GDM1 (cell line): Measurements from ENCODE around the gene DNAJC1.

Experiments
- DNase-seq: peaks from one replicate; lab custom pipeline; 2025; lab: John Stamatoyannopoulos, UW

The DNAJC1 gene

DNA sequence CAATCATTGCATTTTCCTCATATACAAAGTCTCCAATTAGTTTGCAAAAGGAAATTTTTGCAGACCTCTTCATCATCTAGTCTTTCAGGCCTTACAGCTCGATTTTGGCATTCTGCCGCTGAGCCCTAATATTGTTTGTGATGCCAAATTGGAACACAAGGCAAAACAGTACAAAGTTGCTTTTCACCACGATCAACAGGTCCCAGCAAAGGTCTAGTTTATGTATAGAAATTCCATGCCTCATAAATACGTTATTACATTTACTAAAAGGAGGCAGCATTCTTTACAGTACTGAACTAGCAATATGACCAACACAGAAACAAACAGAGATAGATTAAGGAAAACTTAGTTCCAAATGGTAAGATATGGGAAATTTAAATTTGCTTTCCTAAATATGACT, 7.0 kb upstream of the DNAJC1 start:
- no peak for DNase-seq

DNA sequence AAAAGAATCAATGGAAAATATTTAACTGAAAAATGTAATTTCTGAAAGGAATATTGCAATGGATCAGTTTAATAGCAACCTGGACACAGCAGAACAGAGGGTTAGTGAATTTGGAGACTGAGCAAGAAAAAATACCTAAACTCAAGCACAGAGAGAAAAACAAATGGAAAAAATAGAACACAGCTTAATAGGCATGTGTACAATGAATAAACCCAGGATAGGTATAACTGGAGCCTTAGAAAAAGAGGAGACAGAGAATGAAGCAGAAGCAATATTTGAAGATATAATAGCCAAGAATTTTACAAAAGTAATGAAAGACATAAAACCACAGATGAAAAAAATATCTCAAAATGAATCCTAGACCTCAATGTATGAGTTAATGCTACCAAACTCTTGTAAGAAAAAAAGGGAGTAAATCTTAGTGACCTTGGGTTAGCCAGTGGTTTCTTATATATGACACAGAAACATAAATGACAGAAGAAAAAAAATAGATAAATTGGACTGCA, 2.9 kb upstream of the DNAJC1 start:
- no peak for DNase-seq

DNA sequence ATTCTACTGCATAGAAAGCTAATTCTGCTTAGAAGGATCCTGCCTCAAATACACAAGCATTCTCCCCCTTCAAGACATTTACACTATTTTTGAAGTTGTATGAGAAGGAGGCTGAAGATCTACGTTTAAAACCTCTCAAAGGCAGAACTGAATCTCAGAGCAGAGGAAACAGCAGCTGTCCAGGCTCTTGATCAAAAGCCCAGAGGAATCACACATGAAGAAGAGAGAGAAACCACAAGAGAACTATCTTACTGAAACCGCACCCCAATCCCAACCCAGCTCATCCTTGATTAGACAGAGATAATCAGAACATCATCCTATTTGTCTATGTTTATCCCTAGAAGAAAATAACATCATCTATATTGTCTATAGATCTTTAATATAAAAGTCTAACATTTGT, 2.2 kb upstream of the DNAJC1 start:
- DNase-seq, result no peak

DNA sequence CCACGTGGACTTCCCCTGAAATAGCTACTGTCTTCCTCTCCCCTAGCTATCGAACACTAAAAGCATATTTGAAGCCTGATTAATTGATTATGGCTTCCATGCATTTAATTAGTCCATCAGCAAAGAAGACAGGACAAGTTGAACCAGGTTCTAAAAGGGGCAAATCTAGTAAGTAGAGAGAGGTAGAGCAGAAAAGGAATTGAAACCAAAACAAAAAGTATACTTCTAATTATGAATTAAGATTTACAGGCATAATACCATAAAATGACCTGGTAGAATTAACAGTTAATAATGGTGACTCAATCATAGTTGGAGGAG, 393 bp upstream of the DNAJC1 start:
- DNase-seq, result no peak

DNA sequence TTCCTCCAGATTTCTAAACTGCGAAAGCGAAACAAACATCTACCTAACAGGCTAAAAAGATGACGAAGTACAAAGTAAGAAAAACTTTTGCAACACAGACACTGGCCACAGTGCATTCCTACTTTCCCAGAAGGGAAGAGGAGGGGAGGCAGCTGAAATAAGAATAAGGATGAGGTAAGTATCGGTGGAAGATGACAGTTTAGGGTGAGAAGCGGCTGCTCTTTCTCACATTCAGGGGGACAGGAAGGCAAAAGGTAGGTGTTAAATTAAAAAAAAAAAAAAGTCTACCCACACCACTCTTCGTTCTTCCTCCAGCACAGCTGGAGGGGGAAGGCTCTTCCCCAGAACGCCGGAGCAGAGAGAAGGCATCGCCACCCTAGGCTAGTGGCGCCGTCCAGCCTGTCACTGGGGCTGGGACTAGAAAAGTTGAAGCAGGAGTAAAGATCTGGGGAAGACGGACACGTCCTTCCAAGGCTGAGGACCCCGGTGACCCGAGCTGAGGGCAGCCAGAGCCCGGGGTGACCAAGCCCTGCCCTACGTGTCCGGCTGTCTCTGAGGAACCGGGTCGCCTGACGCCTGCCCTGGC, 846 bp downstream of the DNAJC1 start:
- DNase-seq, result no peak

DNA sequence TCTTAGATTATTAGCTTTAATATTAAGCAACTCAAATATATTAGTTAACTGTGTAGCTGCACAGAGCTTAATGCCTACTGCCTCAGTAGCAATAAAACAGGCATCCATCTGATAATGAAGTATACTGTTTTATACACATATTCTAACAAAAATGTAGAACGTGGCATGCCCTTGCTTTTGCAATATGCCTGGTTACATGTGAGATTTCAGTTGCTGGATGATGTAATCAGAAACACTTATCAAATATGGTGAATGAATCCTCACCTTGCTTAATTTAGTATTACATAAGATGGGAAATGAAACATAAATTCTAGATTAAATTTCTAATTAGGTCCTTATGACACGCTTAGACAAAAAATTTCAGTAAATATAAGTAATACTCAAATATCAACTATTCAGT, 8.0 kb downstream of the DNAJC1 start:
- DNase-seq, result no peak

DNA sequence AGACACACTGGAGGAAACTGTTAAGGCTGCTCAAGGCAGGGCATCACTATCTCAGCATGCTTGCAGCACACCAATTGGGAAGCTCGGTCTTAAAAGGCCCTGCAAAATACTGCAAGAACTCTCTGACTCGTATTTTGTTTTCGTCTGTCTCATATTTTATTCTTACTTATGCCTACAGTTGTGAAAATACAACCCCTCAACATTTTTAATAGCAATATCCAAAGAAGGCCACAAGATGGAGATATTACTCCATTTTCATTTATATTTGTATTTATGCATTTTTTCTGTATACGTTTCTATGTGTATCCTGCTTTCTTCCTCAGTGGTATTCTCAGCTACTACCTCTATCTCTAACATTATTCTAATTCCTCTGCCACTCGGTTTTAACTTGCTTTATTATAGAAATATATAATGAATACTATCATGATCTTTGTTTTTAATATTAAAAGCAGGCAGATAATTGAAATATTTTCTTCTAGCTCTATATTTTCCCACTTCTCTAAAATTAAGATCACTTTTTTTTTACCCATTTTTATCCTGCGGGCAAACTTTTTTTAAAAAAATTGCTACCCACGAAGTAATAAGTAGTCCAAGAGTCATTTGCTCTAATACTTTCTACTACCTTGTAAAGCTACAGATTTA, 10.0 kb downstream of the DNAJC1 start:
- no peak for DNase-seq

DNA sequence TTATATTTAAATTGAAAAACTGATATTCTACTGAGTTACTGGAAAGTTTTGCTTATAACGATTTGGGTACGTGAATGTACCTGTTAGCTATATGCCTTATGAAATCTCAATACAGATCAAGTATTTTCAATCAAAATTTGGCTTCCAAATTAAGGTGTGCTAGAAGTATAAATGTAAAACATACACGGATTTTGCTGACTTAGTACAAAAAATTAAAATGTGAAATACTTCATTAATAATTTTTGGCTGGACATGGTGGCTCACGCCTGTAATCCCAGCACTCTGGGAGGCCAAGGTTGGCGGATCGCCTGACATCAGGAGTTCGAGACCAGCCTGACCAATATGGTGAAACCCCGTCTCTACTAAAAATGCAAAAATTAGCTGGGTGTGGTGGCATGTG, 11.7 kb downstream of the DNAJC1 start:
- DNase-seq, result no peak

DNA sequence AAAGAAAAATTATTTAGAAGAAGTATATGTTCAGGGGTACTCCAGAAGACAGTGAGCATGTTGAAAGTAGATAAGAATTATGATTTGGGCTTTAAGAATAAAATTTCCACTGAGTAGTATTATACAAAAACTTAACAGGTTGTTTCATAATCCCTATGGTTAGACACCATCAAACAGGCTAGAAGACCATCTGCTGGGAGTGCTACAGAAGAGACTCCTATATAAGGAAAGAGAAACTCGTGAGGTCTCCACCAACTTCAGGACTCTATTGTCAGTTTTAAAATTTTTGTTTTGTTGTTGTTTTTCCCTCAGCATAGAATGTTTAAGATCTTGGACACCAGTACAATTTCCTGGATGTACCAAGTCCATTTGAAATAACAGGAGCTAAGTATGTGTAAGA, 13.1 kb downstream of the DNAJC1 start:
- no peak for DNase-seq

DNA sequence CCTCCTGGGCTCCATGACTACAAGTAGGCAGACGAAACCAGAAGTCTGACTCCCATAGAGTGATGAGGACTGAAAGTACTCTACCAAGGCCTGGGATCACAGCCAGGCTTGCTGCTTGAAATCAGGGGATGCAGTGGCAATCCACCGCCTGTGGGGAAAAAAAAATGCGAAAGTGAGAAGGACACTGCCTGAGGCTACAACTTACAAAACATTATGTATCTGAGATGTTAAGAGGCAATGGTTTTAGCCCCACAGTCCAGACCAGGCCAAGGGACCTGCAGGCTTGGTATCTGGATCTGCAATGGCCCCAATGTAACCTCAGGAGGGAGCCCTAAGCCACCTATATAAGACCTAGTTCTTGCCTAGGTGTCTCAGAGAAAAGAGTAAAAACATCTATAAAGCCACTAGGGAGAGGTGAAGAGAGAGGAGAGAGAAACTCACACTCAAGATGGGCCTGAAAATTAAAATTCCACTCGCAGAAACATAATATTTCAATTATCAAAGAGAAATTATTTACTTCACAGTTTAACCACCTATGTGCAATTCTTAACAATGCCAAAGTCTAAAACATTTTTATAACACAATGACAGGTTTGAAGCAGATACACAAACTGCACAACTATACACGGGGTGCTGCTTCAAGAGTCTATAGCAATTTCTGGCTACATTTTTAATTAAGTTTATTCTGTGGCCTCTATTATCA, 13.9 kb downstream of the DNAJC1 start:
- peak; percentile 45 for DNase-seq

DNA sequence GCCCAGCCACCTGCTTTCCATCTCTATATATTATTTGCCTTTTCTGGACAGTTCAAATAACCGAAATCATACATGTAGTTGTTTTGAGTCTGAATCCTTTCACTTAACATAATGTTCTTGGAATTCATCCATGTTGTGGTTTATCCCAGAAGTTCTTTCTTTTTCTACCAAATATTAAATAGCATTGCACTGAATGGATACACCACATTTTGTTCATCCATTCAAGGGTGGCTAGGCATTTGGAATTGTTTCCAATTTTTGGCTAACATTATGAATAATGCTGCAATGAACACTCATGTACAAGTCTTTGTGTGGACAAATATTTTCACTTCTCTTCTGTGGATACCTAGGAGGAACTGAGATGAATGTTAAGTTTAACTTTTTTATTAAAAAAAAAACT, 18.0 kb downstream of the DNAJC1 start:
- no peak for DNase-seq

DNA sequence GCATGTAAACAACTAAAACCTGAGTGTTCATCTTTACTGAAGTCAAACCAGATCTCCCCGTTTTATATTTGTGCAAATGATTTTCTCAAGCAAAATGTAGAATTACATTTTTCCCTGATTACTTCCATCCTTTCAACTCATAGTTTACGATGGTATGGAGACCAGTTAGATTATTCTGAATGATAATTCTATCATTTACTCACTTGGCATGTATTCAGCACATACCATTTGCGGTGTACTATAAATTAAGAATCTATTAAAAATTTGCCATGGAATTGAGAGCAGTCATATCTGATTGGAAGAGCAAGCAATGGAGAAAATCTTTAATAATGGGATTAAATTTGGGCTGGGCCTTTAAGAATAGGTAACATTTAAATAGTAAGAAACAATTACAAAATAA, 22.4 kb downstream of the DNAJC1 start:
- DNase-seq, result no peak

DNA sequence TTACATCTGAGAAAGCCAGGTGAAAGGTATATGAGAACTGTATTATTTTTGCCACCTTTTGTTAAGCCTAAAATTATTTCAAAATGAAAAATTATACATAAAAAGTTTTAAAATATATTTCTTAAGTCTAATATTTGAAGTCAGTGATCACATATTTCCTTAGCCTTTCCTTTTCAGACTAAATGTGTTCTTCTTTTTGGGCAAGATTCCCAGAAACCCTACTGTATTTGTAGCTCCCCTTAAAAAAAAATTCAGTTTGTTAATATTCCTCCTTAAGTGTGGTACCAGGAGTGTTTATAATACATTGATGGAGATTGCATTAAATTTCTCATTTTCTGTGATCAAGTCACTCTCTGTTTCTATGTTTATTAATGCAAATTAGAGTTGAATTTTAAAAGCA, 22.8 kb downstream of the DNAJC1 start:
- no peak for DNase-seq

DNA sequence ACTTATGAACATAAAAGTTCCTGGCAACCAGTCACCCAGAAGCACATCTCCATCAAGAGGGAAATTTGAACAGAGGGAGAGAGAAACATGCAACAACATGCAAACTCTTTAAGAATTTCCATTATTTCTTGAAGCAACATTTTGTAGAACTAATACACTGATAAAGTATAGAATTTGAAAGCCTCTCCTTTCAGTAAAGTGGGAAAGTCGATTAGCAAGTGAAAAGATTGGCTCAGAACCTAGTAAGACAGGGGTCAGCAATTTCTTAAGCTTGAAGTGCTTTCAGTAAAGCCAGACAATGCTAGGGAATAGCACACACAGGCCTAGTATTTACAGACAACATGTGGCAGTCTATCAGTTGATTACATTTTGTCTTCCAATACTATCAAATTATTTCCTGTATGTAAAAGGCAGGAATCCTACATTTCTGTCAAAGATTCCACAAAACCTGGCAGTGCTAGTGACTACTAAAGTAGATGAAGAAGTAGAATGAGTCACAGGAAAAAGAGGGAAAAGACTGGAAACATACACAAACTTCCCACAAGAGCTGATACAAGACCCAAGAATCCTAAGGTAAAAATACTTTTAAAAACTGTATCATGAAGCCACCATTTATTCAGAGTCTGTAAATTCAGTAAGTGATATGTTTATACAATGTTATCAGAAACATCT, 25.2 kb downstream of the DNAJC1 start:
- DNase-seq, result no peak

DNA sequence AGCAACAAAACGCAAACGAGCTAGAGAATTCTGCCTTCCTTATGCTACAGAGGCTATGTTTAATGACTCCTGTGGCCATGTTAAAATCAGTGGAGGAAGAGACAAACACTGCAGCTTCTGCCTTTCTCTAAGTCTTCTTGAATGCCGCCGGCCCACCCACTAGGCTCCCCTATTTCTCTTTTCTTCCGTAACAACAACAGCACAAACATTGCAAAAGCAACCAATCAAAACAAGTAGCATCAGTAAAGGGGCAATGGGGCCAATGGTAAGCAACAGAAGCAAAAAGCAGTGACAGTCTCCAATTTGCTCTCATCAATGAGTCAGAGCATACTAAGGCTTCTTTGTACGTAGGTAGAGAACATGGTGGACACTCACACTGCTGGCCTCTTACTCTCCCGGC, 26.8 kb downstream of the DNAJC1 start:
- no peak for DNase-seq

DNA sequence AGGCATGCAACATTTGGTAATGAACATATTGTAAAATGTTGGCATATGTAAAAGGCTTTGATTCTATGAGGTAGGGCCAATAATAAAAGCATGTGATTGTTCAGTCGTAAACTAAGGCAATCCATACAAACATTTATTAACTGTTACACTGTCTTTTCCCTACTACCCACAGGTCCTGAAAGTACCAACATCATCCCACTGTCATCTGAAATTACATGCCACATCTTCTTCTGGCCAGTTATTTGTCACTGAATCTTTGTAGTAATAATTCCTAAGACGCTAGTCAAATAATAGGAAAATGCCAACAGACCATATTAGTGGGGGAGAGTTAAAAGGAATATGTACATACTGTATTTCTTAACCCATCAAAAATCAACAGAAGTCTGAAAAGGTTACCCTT, 27.2 kb downstream of the DNAJC1 start:
- no peak for DNase-seq

DNA sequence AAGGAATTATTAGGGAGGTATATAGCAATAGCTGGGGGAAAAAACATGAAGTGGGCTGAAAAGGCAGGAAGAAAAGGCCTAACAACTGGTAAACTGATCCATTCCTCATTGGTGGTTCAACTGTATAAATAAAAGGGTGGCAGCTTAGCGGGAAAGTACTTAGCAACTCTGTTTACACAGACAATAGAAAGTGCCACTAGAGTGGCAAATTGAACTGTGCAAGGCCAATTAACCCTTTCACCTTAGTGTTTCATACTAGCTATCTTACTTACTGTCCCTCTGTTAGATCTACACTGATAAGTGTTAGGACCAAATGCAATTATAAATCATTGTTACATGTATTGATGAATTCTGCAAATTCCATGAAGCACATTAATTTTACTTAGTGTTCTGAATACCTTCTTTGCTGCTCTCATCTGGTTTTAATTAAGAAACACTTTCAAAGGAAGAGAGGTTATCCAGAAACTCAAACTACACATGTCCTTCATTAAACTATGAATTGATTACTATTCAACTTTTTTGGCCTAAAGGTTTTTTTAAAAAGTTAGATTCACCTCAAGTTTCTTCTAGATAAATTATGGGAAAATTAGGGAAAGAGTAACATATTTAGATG, 28.0 kb downstream of the DNAJC1 start:
- no peak for DNase-seq

DNA sequence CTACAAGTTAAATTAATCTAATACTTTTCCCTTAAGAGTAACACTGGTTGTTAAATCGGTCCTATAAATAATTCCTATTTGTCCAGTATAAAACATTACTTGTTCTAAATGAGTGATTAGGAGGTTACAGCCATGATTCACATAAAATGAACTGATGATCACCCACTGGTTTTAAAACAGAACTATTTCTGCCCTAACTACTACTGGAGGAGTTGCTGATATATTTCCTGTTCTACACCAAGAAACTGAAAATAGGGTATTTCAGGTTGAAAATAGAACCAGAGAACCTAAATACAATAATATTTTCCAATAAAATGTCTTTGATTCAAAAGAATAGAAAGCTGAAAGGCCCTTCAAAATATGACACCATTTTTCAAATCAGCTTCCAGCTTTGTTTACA, 30.9 kb downstream of the DNAJC1 start:
- DNase-seq, result no peak

DNA sequence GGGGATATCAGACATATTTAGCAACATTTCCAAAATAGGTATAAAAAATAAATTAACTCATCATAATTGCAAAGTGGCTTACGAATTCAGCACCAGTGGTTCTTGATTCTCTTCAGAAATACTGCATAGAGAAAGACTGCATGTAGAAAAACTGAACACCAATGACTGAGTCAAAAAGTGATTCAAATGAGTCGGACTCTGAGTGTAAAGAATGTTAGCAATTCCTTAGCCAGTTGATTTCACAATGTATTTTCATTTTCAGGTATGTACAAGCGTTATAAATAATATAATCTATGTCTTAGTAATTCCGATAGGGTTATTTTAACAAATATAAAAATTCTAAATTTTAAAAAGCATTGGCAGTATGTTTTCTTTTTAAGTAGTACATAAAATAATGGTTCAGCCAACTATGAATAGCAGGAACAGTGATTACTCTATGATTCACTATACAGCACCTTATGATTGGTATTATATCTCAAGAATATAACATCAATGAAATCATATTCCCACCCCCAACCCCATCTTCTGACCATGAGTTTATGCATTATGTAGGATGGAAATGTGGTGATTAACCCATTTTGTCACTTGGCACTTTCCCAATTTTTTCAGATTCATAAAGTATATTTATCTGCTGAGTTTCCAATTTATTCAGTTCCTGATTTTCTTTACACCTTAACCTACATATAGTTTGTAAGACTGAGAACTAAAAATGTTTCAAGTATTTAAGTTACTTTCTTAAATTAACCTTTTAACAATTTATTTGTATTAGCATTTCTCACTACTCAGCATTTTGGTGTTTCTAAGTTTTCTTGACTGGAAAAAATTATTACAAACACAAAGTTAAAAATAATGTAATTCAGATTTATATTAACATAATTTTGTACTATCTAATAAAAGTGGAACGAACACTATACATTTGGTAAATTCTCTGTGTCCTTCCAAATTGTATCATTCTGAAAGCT, 33.9 kb downstream of the DNAJC1 start:
- no peak for DNase-seq

DNA sequence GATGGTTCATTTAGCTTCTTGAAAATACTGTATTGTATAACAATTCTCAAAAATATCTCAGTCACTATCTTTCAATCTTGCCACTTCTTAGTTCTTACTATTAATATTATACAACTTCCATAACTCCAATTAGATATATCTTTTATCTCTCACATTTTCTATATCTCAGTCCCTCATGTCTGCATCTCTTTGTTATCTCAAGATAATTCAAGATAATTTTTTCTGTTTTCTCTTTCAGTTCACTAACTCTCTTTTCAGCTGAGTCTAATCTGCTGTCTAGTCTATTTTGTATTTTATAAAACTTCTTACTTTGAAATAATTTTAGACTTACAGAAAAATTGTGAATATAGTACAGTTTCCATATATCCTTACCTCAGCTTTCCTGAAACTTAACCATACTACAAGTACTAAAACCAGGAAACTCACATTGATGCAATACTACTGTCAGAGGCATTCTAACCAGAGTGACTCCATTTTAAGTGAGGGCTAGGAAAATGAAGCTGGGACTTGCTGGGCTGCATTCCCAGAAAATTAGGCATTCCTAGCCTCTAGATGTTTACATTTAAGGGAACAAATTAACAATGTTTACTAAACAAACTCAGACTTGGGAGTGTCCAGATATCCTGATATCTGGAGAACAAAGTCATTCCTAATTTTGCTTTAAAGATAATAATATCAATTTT, 38.4 kb downstream of the DNAJC1 start:
- DNase-seq, result no peak

DNA sequence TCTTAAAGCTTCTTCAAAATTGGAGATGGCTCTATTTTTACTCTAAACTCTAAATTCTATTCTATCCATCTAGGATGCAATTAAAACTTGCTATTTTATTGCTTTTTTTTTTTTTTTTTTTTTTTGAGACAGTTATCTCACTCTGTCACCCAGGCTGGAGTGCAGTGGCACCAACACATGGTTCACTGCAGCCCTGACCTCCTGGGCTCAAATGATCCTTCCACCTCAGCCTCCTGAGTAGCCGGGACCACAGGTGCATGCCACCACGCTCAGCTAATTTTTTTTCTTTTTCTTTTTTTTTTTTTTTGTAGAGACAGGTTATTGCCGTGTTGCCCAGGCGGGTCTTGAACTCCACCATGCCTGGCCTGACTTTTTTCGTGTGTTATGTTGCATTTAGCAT, 41.2 kb downstream of the DNAJC1 start:
- DNase-seq, result no peak
